Activated CD4-positive, alpha-beta T cell treated with anti-CD3 and anti-CD28 coated beads, Interleukin-2, amount 50 U/mL, for 16 hours (primary cell): Measurements from ENCODE around the gene AVPI1.

Source experiments
- DNase-seq: peaks from one replicate; pipeline ENCODE4 v3.0.0-alpha.2; 2020

The AVPI1 gene

DNA sequence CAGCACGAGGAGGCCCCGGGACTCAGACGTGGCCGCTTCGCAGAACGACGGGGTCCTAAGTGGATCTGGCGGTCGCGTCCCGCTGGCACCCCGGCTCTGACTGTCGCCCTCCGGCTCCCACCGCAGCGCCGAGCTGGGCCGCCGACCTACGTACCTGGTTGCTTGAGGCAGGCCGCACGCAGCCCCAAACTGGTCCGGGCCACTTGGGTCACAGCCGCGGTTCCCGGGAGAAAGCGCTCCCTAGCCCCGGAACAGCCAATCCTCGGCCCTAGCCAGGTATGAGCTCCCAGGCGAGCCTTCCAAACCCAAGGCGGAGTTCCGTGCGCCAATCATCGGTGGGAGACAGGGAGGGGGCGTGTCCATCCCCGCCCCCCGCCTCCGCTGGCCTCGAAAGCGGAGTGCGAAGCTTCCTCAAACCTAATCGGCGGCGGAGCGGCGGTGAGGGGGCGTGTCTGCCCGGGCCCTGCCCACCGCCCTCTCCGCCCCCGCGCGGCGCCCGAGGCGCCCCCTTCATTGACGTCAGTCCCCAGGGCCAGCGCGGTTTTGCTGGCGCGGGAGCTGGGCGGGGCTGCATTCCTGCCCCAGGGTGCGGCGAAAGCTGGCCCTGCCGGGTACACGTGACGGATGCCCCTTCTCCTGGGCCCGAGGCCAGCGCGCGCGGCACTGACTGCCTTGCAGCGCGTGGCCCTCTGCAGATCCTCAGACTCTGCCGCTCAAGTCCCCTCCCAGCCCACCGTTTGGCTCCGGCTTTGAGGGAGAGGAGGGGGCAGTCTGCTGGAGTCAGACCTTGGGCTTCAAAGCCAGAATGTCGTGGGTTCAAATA, at the start of gene AVPI1:
AVPI1 (minus strand) TSS at position 280 of the 823 bp plus-strand sequence. CDS start 7,336 bp downstream, outside the sequence.
- peak; percentile 93 for DNase-seq

DNA sequence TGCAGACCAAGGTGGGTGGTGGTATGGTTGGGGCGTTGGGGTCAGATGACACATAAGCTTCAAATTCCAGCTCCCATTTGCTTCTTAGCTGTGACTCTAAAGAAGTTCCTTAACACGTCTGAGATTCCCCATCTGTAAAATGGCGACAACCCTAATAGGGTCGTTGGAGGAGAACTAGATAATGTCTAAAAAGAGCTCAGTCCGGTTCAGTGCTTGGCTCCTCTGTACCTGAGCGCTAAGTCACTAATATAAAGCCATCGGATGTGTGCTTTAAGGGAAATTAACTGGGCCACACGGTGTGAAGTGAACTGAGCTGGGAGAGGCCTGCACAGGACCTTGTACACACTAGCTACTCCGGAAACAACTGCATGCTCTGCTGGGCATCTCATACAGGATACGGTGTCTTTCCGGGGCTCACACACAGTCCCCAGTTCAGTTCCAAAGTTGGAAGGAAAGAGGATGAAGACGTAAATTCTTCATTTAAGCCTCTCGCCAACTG, 49.4 kb upstream of the AVPI1 start:
- DNase-seq, result no peak

DNA sequence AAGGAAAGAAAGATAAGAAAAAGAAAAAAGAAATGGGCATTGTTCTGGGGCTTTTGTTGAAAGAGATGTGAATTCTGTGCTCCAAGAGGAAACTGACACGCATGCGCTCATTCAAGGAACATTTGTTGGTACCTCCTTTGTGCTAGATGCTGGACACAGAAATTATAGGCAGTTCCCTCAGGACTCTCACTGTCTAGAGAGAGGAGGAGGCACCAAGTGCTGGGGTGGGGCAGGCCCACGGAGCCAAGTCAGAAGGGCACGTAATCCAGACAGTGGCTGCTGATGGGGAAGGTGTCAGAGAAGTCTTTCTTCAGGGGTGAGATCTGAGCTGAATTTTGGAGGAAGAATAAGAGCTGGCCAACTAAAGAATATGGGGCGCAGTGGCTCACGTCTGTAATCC, 47.0 kb upstream of the AVPI1 start:
- DNase-seq, result no peak

DNA sequence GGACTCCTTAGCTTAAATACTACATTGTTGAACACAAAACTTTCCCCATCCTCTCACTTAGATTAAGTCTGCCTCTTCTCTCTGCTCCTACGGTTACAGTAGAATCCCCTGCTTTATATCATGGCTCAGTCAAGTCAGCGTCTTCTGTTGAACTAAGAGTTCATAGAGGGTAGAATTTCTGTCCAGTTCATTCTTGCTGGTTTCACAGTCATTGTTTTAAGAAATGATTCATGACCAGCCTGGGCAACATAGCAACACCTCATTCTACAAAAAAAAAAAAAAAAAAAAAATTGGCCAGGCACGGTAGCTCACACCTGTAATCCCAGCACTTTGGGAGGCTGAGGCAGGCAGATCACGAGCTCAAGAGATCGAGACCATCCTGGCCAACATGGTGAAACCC, 46.2 kb upstream of the AVPI1 start:
- no peak for DNase-seq

- DNase-seq, result no peak
Measured at GRCh38 chr10:97732052-97732359, 45.0 kb upstream of the AVPI1 start.

DNA sequence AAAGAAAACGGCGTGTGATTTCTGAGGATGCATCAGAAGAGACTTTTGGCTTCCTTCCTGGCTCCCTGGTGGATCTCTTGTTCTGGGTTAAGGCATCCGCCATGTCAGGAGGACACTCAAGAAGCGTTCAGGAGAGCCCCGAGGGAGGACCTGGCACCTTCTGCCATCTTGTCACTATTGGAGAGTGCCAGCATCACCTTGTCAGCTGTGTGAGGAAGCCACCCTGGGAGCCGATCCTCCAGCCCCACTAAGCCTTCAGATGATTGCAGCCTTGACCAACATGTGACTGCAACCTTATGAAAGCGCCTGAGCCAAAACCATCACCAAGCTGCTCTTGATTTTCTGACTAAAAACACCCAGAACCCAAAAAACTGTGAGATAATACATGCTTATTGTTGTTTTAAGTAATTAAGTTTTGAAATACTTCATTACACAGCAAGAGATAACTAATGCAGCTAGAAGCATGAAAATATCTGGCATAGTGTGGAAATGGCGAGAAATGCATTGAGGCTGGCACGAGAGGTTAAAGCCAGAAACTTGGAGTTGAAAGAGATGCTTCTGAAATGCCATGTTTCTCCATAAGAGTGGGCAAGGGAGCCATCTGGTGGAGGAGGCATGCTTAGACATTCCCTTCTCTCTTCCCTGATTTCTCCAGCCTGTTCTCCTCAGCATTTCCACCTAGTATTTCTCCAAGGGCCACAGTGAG, 44.5 kb upstream of the AVPI1 start:
- peak; percentile 53 for DNase-seq

GRCh38 chr10:97729014-97729413, 42.0 kb upstream of the AVPI1 start:
- DNase-seq, result no peak

DNA sequence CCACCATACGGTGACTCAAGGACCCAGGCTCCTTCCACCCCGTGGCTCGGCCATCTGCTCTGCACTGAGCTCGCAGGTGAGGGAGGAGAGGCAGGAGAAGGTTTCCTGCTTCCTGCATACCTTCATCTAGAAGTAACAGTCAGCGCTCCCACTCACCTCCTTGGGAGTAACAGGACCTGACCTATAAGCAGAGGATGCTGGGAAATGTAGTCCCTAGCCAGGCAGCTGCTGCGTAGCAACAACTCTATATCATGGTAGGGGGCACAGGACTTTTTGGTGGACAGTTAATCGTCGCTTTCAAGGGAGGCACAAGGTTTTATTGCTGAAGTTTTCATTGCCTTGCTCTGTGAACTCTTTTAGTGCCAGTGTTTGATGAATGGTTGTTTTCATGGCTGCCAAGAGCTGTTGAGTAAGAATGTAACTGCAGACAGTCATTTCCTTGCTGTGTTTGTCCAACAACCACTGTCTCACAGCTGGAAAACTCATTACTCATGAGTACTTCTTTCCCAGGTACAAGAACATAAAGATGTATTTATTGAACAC, 39.7 kb upstream of the AVPI1 start:
- peak; percentile 60 for DNase-seq

- DNase-seq, result no peak
Measured at GRCh38 chr10:97724341-97724941, 37.4 kb upstream of the AVPI1 start.

DNA sequence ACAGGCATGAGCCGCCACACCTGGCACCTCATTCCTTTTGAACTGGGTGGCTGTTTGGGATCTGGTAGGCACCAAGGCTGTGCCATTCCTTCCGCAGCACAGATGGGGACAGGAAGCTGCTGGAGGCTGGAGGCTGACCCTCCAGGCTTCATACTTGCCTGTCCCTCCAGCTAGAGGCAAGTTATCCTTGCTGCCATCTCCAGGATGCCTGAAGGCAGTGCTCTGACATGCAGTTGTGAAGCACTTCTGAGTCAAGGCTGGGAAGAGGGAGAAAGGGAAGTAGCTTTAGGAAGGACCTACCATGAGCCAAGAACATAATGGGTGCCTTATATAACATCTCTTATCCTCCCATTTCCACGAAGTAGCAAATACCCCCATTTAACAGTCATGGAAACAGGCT, 36.0 kb upstream of the AVPI1 start:
- no peak for DNase-seq

DNA sequence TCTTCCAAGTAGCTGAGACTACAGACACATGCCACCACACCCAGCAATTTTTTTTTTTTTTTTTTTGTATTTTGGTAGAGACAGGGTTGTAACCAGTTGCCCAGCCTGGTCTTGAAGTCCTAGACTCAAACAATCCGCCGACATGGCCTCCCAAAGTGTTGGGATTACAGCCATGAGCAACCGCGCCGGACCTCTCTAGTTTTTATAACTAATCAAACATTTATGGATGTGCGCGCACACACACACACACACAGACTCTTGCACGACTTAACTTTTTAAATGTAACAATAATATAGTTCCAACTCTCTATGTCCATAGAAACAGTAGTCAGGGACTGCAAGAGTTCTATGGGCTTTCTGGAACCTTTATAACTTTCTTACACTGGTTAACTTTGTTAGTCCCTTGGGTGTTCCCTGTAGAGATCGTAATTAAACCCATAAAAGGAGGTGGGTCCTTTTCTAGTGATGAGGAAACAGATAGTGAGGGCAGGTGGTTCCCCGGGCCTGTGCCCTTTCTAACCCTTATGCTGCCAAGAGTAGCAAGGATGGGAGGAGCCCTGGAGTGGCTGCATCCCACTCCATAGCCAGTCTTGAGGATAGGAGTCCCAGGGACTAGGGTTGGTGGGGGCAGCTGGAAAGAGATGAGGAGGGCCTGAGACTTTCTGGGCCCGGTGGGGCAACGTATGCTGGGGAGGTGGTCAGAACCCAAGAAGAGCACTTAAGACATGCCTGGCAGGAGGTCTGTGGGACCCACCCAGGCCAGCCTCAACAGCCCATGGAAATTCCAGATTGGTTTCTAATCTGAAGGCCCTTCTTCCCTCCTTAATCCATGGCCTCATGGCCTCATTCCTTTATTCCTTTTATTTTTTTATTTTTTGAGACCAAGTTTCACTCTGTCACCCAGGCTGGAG, 35.1 kb upstream of the AVPI1 start:
- no peak for DNase-seq

GRCh38 chr10:97719602-97720001, 32.6 kb upstream of the AVPI1 start:
- no peak for DNase-seq

DNA sequence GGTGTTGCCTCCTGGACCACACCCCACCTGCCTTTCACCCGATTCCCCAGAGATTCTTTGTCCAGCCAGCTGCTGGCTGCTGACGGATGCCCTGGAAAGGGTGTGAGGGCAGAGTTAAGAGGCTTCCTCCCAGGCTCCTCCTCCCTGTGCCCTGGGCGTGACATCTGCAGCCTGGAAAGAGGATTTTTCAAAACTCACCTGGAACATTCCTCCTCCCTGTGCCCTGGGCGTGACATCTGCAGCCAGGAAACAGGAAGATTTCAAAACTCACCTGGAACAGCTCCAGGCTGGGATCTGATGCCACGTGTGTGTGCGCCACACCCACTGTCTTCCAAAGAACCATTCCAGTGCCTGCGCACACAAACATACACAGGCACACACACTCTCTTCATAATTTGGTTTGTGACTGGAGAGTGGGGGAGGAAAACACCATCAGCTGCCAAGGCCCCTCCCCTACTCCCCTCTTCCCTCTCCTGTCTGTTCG, 31.7 kb upstream of the AVPI1 start:
- DNase-seq, result no peak

DNA sequence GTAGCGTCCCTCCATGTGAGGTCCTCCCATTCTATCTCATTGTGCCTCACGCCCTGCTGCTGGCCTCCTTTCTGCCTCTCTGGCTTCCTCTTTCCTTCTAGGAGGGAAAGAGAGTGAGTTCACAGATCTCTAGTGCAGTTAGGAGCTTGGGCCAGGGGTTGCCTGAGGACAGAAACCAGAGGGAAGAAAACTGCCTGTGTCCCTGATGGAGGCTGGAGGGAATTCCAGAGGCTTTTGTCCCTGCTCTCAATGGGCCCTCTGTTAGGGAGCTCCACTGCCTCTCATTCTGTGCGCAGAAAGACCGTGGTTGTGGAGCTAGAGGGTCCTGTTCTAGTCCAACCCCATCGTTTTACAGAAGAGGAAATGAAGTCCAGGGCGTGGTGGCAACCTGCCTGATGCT, 31.1 kb upstream of the AVPI1 start:
- DNase-seq, result no peak

GRCh38 chr10:97717627-97718026, 30.6 kb upstream of the AVPI1 start:
- no peak for DNase-seq

DNA sequence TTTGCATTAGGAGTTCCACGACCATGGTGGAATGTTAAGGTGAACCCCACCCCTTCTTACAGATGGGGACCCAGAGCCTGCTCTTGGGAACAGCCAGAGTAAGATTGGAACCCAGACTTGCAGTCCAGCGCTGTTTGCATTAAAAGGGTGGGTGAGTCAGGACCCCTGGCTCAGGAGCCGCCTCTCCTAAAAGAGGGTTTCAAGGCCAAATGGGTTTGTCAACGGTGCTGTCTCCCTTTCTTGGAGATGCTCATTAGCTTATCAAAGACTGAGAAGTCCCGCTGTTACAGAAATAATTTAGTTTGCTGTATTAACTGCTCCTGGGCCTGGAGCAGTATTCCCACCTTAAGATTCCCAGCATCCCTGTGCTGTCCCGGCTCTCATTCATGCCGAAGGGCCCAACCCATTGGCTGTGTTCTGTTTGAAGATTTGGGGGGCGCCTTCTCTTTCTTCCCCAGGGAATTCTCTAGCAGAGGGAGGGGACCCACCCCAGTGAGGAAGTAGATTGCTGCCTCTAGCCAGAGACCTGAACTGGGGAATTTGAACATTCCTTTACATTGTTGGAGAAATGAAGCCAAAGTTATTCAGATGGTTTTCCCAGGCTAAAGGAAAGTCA, 28.3 kb upstream of the AVPI1 start:
- DNase-seq, result no peak

DNA sequence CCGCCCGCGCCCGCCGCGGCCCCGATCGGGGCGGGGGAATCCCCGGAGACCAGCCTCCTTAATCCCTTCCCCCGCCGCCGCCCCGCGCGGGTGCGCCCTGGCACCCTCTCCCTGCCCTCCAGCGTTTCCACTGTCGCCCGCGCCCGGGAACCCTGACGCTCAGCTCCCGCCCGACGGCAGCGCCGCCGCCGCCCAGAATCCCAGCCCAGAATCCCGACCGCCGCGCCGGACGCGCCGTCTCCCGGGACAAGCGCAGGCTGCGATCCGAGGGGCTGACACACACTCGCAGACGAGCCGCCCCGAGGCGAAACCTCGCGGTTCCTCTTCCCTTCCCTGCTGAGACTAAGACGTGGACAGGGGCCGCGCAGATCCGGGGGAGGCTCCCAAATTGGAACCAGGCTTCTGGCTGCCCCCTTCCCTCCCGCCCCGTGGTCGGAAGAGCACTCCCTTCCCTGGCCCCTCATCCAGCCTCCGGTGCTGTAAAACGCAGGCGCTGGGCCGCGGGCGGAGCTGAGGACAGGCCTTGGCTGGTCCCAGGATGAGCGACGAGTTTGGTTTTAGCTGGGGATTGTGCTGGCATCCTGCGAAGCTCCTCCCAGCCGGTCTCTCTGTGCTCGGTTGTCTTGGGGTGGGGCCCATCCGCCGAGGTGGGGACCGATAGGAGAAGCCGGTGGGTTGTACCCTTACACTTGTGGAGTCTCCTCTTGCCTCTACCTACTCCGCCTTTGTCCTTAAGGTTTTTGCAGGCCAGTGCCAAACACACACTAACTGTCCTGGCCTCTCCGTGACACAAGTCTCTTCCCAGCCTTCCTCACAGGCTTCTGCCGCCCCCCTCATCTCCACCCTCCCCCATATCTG, 27.6 kb upstream of the AVPI1 start:
- DNase-seq, result peak; percentile 35

DNA sequence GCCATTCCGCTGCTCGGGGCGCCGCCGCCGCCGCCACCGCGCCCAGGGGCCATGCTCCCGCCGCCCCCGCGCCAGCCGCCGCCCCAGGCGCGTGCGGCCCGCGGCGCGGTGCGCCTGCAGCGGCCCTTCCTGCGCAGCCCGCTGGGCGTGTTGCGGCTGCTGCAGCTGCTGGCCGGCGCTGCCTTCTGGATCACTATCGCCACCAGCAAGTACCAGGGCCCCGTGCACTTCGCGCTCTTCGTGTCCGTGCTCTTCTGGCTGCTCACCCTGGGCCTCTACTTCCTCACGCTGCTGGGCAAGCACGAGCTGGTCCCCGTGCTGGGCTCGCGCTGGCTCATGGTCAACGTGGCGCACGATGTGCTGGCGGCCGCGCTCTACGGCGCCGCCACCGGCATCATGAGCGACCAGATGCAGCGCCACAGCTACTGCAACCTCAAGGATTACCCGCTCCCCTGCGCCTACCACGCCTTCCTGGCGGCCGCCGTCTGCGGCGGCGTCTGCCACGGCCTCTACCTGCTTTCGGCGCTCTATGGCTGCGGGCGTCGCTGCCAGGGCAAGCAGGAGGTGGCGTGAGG, 26.9 kb upstream of the AVPI1 start:
- DNase-seq, result peak; percentile 56

GRCh38 chr10:97713339-97713825, 26.3 kb upstream of the AVPI1 start, which contains the start of gene MARVELD1:
Gene MARVELD1 (plus strand): TSS chr10:97713730. CDS start chr10:97713877, 147 bp downstream.
- peak; percentile 23 for DNase-seq
